Panc1 (cell line): ENCODE results near the gene SHISA5. TPM values are rescaled to one million over a fixed set of nuclear protein-coding genes. Genes with fewer than 3 reads are reported as not detected.
A peak's percentile ranks its signal among the peaks of the same experiment; 100 is the strongest.

Source experiments
- ATAC-seq: fragments of 200-7000 bp; cut with Tn5 transposase; 2 replicates; pipeline ENCODE4 v1.9.1; 2020; ENCODE audit warnings: mild to moderate bottlenecking, moderate library complexity
- BruUV-seq: library from RNA; stranded (reverse); fragments of 400-500 nt; replicated peaks from 2 replicates; lab custom pipeline; 2021; lab: Mats Ljungman, UMichigan
- CTCF ChIA-PET: fragments of 300-600 bp; sonication (Branson Sonifier 250); formaldehyde crosslinking; loops from one replicate; lab custom pipeline; 2022; ENCODE audit warnings: antibody characterized with exemption; lab: Charles Lee
- POLR2A ChIA-PET: fragments of 300-600 bp; sonication (Branson Sonifier 250); formaldehyde crosslinking; loops from one replicate; lab custom pipeline; 2022; ENCODE audit warnings: antibody characterized with exemption; lab: Charles Lee
- DNase-seq: peaks from one replicate; pipeline ENCODE4 v3.0.0-alpha.2; 2010; ENCODE audit warnings: low read depth, low spot score
- H3K27ac ChIP-seq: 2 replicates; pipeline ENCODE4 v1.5.1; 2011; ENCODE audit warnings: mild to moderate bottlenecking, low read length, inconsistent platforms
- H3K27me3 ChIP-seq: fragments of 200-500 bp; sonication (Bioruptor generic); 2 replicates; pipeline ENCODE4 v1.6.0; 2014; ENCODE audit warnings: low read length, inconsistent platforms; ENCODE audit not compliant: control insufficient read depth, insufficient read depth
- H3K36me3 ChIP-seq: fragments of 200-500 bp; sonication (Bioruptor generic); 2 replicates; pipeline ENCODE4 v1.5.1; 2014; ENCODE audit warnings: inconsistent platforms, mild to moderate bottlenecking, low read length, moderate library complexity; ENCODE audit not compliant: control insufficient read depth, insufficient read depth
- H3K4me1 ChIP-seq: 2 replicates; pipeline ENCODE4 v1.5.1; 2011; ENCODE audit warnings: inconsistent platforms, mild to moderate bottlenecking, low read length, moderate library complexity; ENCODE audit not compliant: control insufficient read depth, insufficient read depth
- H3K4me3 ChIP-seq, 2 experiments: 2 replicates each; pipeline ENCODE4 v1.5.1; 2011 to 2012; ENCODE audit warnings: low read depth in 2 of 2, low read length in 2 of 2, mild to moderate bottlenecking in 2 of 2, inconsistent platforms in 1 of 2, moderate library complexity in 1 of 2
- H3K9me3 ChIP-seq: fragments of 200-500 bp; sonication (Bioruptor generic); 2 replicates; pipeline ENCODE4 v1.5.1; 2014; ENCODE audit warnings: low read depth, mild to moderate bottlenecking, inconsistent platforms, low read length, moderate library complexity; ENCODE audit not compliant: control insufficient read depth, insufficient read depth
- CTCF ChIP-seq: fragments of 450-650 bp; IDR thresholded peaks from 2 replicates; pipeline ENCODE4 v1.5.1; 2017; ENCODE audit warnings: mild to moderate bottlenecking
- POLR2AphosphoS5 ChIP-seq: IDR thresholded peaks from 2 replicates; pipeline ENCODE4 v1.6.1; 2012; ENCODE audit warnings: mild to moderate bottlenecking, low read depth, low read length, moderate library complexity
- REST ChIP-seq, 2 experiments: IDR thresholded peaks; 2 replicates each; pipeline ENCODE4 v1.6.1; 2011 to 2012; ENCODE audit warnings: low read depth in 2 of 2, control low read depth in 1 of 2, low read length in 1 of 2, mild to moderate bottlenecking in 1 of 2, moderate library complexity in 1 of 2; ENCODE audit not compliant: insufficient read depth in 1 of 2
- SIN3A ChIP-seq: IDR thresholded peaks from 2 replicates; pipeline ENCODE4 v1.6.1; 2012; ENCODE audit warnings: low read depth, mild to moderate bottlenecking, low read length, moderate library complexity, borderline replicate concordance; ENCODE audit not compliant: insufficient read depth
- TCF7L2 ChIP-seq: IDR thresholded peaks from 2 replicates; pipeline ENCODE4 v1.6.1; 2011; ENCODE audit warnings: mild to moderate bottlenecking, low read depth, low read length, inconsistent platforms
- in situ Hi-C: cut with HindIII; loops from 2 replicates; pipeline ENCODE4 v1.10.0; 2016; ENCODE audit warnings: low sequenced_read_pairs, low pct_unique_long_range_greater_than_20kb
- intact Hi-C: fragments of 100-400 bp; cut with micrococcal nuclease; formaldehyde crosslinking; loops from one replicate; pipeline ENCODE4 v1.10.0; 2022; ENCODE audit not compliant: unreplicated experiment
- total RNA-seq: library from RNA; stranded (reverse); gene quantifications from one replicate; pipeline ENCODE4 v1.2.1, GENCODE V29; 2021; ENCODE audit not compliant: unreplicated experiment

SHISA5 gene
- total RNA-seq, 1 experiment from 2014 or later = 122 TPM

- DNase-seq (no peak), ATAC-seq (no peak)
- no peaks in the 10 kb centered on the region for H3K36me3 ChIP-seq
- no peaks in the 10 kb centered on the region for H3K9me3 ChIP-seq
- peaks cover 4% of the 10 kb centered on the region; the same call in 1 of the 2 replicates for H3K4me1 ChIP-seq
- intact Hi-C loops (loop anchor here (5.0 kb wide), 1 partner anchor 150 kb away; no protein-coding TSS in a partner anchor), in situ Hi-C loops (no loop called here)
- BruUV-seq = no TSS peak
- POLR2A ChIA-PET = no interaction called here
- H3K4me3 ChIP-seq = no peak overlapping the region
- no peak overlapping the region for H3K27ac ChIP-seq
- H3K27me3 ChIP-seq = no peaks in the 10 kb centered on the region
- TF ChIP-seq REST (IDR thresholded peaks at IDR 0.05; ENCODE audit: insufficient read depth in 1 of 2, low read depth in 2 of 2, low read length in 1 of 2) (no peak), CTCF (peak; percentile 62), POLR2AphosphoS5 (no peak), SIN3A (no peak), TCF7L2 (no peak)
- CTCF ChIA-PET = interaction anchor here (0.5 to 1.1 kb wide), 5 partner anchors 24 to 117 kb away, joined by 3 to 8 read pairs (median 4); no protein-coding TSS in a partner anchor
Observed at GRCh38 chr3:48432411-48433371, 71.3 kb downstream of the SHISA5 start.

- in situ Hi-C loops (no loop called here), intact Hi-C loops (loop anchor here (5.0 kb wide), 1 partner anchor 149 kb away; no protein-coding TSS in a partner anchor)
- H3K36me3 ChIP-seq = no peaks in the 10 kb centered on the region
- no peak overlapping the region for H3K4me3 ChIP-seq
- ChIA-PET CTCF (interaction anchor here (0.5 kb wide), 1 partner anchor 690 kb away, joined by 5 read pairs; no protein-coding TSS in a partner anchor), POLR2A (no interaction called here)
- no peaks in the 10 kb centered on the region for H3K9me3 ChIP-seq
- DNase-seq (no peak), ATAC-seq (no peak)
- H3K27me3 ChIP-seq = no peaks in the 10 kb centered on the region
- H3K27ac ChIP-seq = no peak overlapping the region
- TF ChIP-seq REST (IDR thresholded peaks at IDR 0.05; ENCODE audit: insufficient read depth in 1 of 2, low read depth in 2 of 2, low read length in 1 of 2) (no peak), SIN3A (no peak), POLR2AphosphoS5 (no peak), TCF7L2 (no peak)
- H3K4me1 ChIP-seq = peaks cover 4% of the 10 kb centered on the region; the same call in 1 of the 2 replicates
- no TSS peak for BruUV-seq
Observed at GRCh38 chr3:48431224-48432029, 72.5 kb downstream of the SHISA5 start.
